GM12878 (cell line): ENCODE data around the gene GFRA4.

ENCODE experiments used
- TAF1 ChIP-seq: IDR thresholded peaks from 2 replicates; pipeline ENCODE4 v1.6.1; 2011; ENCODE audit warnings: mild to moderate bottlenecking, low read depth, low read length, borderline replicate concordance
- TF ChIP-seq, protein P1 (sequence below), 3 experiments: IDR thresholded peaks in 2 of 3; conservative IDR thresholded peaks in 1 of 3; 2 replicates each; pipeline ENCODE4 v1.5.1; 2011; ENCODE audit warnings: low read depth in 3 of 3, low read length in 3 of 3, mild to moderate bottlenecking in 3 of 3, control low read depth in 2 of 3, moderate library complexity in 2 of 3, inconsistent platforms in 1 of 3, mixed read lengths in 1 of 3; ENCODE audit not compliant: control insufficient read depth in 2 of 3, insufficient read depth in 1 of 3; ENCODE audit errors: extremely low read depth in 1 of 3

- no peak for TF ChIP-seq TAF1
- TF ChIP-seq, protein P1, sequence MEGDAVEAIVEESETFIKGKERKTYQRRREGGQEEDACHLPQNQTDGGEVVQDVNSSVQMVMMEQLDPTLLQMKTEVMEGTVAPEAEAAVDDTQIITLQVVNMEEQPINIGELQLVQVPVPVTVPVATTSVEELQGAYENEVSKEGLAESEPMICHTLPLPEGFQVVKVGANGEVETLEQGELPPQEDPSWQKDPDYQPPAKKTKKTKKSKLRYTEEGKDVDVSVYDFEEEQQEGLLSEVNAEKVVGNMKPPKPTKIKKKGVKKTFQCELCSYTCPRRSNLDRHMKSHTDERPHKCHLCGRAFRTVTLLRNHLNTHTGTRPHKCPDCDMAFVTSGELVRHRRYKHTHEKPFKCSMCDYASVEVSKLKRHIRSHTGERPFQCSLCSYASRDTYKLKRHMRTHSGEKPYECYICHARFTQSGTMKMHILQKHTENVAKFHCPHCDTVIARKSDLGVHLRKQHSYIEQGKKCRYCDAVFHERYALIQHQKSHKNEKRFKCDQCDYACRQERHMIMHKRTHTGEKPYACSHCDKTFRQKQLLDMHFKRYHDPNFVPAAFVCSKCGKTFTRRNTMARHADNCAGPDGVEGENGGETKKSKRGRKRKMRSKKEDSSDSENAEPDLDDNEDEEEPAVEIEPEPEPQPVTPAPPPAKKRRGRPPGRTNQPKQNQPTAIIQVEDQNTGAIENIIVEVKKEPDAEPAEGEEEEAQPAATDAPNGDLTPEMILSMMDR (IDR thresholded peaks at IDR 0.05 in 2 of 3, conservative IDR thresholded peaks at IDR 0.05 in 1 of 3; ENCODE audit: control insufficient read depth in 2 of 3, extremely low read depth in 1 of 3, insufficient read depth in 1 of 3, low read depth in 3 of 3, low read length in 3 of 3) = no peak
Observed at GRCh38 chr20:3673221-3674070, 10.2 kb upstream of the GFRA4 start.
